ENCODE results near the gene CCR7. TPM values are rescaled to one million over a fixed set of nuclear protein-coding genes. Genes with fewer than 3 reads are reported as not detected.

CCR7 gene
- total and polyA plus RNA-seq, 2 of the 4 experiments (the other 2 are of a cell fraction), result 0.14 to 0.36 TPM

- Histone ChIP-seq H2BK120ac (ENCODE audit: low read depth, low read length) (peak overlapping the region; percentile 95), H3K79me1 (ENCODE audit: low read depth in 1 of 2, low read length in 2 of 2) (peaks cover 0 to 21% of the 10 kb centered on the region in 2 experiments; a peak in 1 of 4 replicates), H3K23ac (ENCODE audit: low read depth, low read length) (peak overlapping the region; percentile 69; the same call in 1 of the 2 replicates), H2AFZ (replicated peaks; ENCODE audit: low read length, poor library complexity) (peak overlapping the region; percentile 45), H2BK15ac (ENCODE audit: low read depth, low read length) (peak overlapping the region; percentile 100), H3K14ac (replicated peaks; ENCODE audit: low read depth, low read length) (peak overlapping the region; percentile 91), H3K9me1 (ENCODE audit: insufficient read depth, low read length) (peaks cover 39% of the 10 kb centered on the region), H4K91ac (ENCODE audit: insufficient read depth, low read depth, low read length) (peak overlapping the region; percentile 96), H3K27me3 (ENCODE audit: control insufficient read depth, insufficient read depth, low read length) (no peaks in the 10 kb centered on the region), H3K4me1 (ENCODE audit: control insufficient read depth, insufficient read depth, low read length) (peaks cover 47% of the 10 kb centered on the region), H3K56ac (ENCODE audit: extremely low read depth, insufficient read depth, low read length) (peak overlapping the region; percentile 50), H2BK20ac (ENCODE audit: low read depth, low read length) (peak overlapping the region; percentile 99), H3K4me3 (ENCODE audit: insufficient read depth, low read depth, low read length) (no peak overlapping the region), H4K20me1 (ENCODE audit: insufficient read depth, low read length) (no peaks in the 10 kb centered on the region), H4K5ac (ENCODE audit: low read depth, low read length) (peak overlapping the region; percentile 92), H4K8ac (ENCODE audit: low read depth in 2 of 2, low read length in 2 of 2) (peak overlapping the region; percentile 57 to 94), H3K9ac (ENCODE audit: low read depth, low read length) (peak overlapping the region; percentile 59), H3K27ac (ENCODE audit: insufficient read depth, low read length) (peak overlapping the region; percentile 80), H2AK5ac (ENCODE audit: low read depth, low read length) (peak overlapping the region; percentile 99), H3K36me3 (ENCODE audit: control insufficient read depth, insufficient read depth, low read length) (no peaks in the 10 kb centered on the region), H3K18ac (ENCODE audit: low read depth, low read length) (peak overlapping the region; percentile 62), H3K4me2 (ENCODE audit: low read depth, low read length) (no peak overlapping the region; the same call in 1 of the 2 replicates), H3K4ac (ENCODE audit: low read depth, low read length) (peak overlapping the region; percentile 89), H2BK5ac (ENCODE audit: low read depth, low read length, poor library complexity, severe bottlenecking) (peak overlapping the region; percentile 93), H2AK9ac (replicated peaks; ENCODE audit: low read depth, low read length, poor library complexity) (no peak overlapping the region), H3K9me3 (ENCODE audit: control insufficient read depth, insufficient read depth, low read length) (no peaks in the 10 kb centered on the region)
- ATAC-seq (ENCODE audit: low read depth) (peak; percentile 4; the same call in 1 of the 2 replicates), DNase-seq (no peak)
- no CpG with 5 or more reads among the region's 4 CpGs for WGBS, 2 experiments (ENCODE audit: extremely low coverage in 2 of 2, insufficient read length in 1 of 2)
- CTCF ChIA-PET, result interaction anchor here (0.7 to 4.8 kb wide), 16 partner anchors 15 to 171 kb away, joined by 3 to 43 read pairs (median 6); partner anchors contain the start of genes GJD3 and TOP2A
- TF ChIP-seq MAFK (IDR thresholded peaks at IDR 0.05; ENCODE audit: low read depth, low read length) (no peak), CHD1 (IDR thresholded peaks at IDR 0.05; ENCODE audit: low read depth, low read length) (no peak), USF2 (IDR thresholded peaks at IDR 0.05; ENCODE audit: low read depth, low read length) (no peak), BHLHE40 (IDR thresholded peaks at IDR 0.05; ENCODE audit: low read depth, low read length) (no peak), MAZ (IDR thresholded peaks at IDR 0.05; ENCODE audit: borderline replicate concordance, low read depth, low read length) (no peak), RAD21 (IDR thresholded peaks at IDR 0.05; ENCODE audit: low read length) (no peak), SMC3 (IDR thresholded peaks at IDR 0.05; ENCODE audit: low read depth, low read length) (no peak), RCOR1 (IDR thresholded peaks at IDR 0.05; ENCODE audit: insufficient replicate concordance, low read length) (no peak), POLR2A (IDR thresholded peaks at IDR 0.05; ENCODE audit: low read depth, low read length) (no peak), ELK1 (IDR thresholded peaks at IDR 0.05; ENCODE audit: borderline replicate concordance, low read depth, low read length) (no peak), MXI1 (IDR thresholded peaks at IDR 0.05; ENCODE audit: borderline replicate concordance, low read depth, low read length) (no peak)
- in situ Hi-C loops (cut with MboI; ENCODE audit: low sequenced_read_pairs) (loop anchor here (5.0 kb wide), 2 partner anchors 92 to 172 kb away; partner anchors contain the start of genes GJD3 and IGFBP4), intact Hi-C loops (cut with micrococcal nuclease) (loop anchor here (1.0 to 5.0 kb wide), 7 partner anchors 26 to 232 kb away; partner anchors contain the start of gene IGFBP4), dilution Hi-C loops (cut with HindIII; ENCODE audit: low sequenced_read_pairs, unreplicated experiment) (no loop called here)
- POLR2A ChIA-PET (ENCODE audit: unreplicated experiment), result interaction anchor here (1.3 kb wide), 1 partner anchor 90 kb away, joined by 5 read pairs; no protein-coding TSS in a partner anchor
- BruUV-seq (replicated peaks), result no TSS peak
These were observed 31.4 kb downstream of the CCR7 start for GRCh38 chr17:40533896-40534295.

All from IMR-90 (cell line).